Esophagus muscularis mucosa (tissue), 4 donors: ENCODE data around the gene LIPN. TPM values are rescaled to one million over a fixed set of nuclear protein-coding genes. Genes with fewer than 3 reads are reported as not detected.

Experiments
- DNase-seq: peaks from one replicate; pipeline ENCODE4 v3.0.0-alpha.2; 2017; ENCODE audit errors: extremely low spot score
- H3K27ac ChIP-seq, 4 donors: fragments of 200-600 bp; sonication (generic); replicated peaks in 1 of 4; 1 replicate in 3 of 4; 2 replicates in 1 of 4; pipeline ENCODE4 v1.5.1; 2016 to 2019; ENCODE audit warnings: mild to moderate bottlenecking in 1 of 4
- H3K27me3 ChIP-seq, 4 donors: fragments of 200-600 bp; sonication (generic); one replicate each; pipeline versions ENCODE4 v1.5.1 to v1.6.0; 2016 to 2019
- H3K36me3 ChIP-seq, 4 donors: fragments of 200-600 bp; sonication (generic); one replicate each; pipeline ENCODE4 v1.5.1; 2016 to 2019
- H3K4me1 ChIP-seq, 4 donors: fragments of 200-600 bp; sonication (generic); one replicate each; pipeline ENCODE4 v1.5.1; 2016 to 2019
- H3K4me3 ChIP-seq, 4 donors: fragments of 200-600 bp; sonication (generic); 1 replicate in 2 of 4; 2 replicates in 2 of 4; pipeline ENCODE4 v1.5.1; 2016 to 2019; ENCODE audit warnings: mild to moderate bottlenecking in 4 of 4, moderate library complexity in 1 of 4
- H3K9me3 ChIP-seq, 4 donors: fragments of 200-600 bp; sonication (generic); 1 replicate in 3 of 4; 2 replicates in 1 of 4; pipeline ENCODE4 v1.5.1; 2016 to 2019
- CTCF ChIP-seq, 3 experiments: fragments of 200-600 bp in 2 of 3; fragments of 450-650 bp in 1 of 3; sonication (generic) in 2 of 3; IDR thresholded peaks; one replicate each; pipeline ENCODE4 v1.5.1; 2017 to 2019; ENCODE audit warnings: antibody characterized with exemption in 3 of 3, mild to moderate bottlenecking in 2 of 3, moderate library complexity in 1 of 3
- EP300 ChIP-seq: sonication (generic); formaldehyde crosslinking; IDR thresholded peaks from one replicate; pipeline ENCODE4 v1.6.1; 2017; ENCODE audit warnings: antibody characterized with exemption
- POLR2A ChIP-seq: fragments of 450-650 bp; IDR thresholded peaks from one replicate; pipeline ENCODE4 v1.6.1; 2017; ENCODE audit warnings: antibody characterized with exemption, moderate library complexity, mild to moderate bottlenecking, low read depth
- POLR2AphosphoS5 ChIP-seq, 2 donors: sonication (generic); formaldehyde crosslinking; IDR thresholded peaks; one replicate each; pipeline ENCODE4 v1.6.1; 2017; ENCODE audit warnings: antibody characterized with exemption in 2 of 2
- WGBS: methylation state at CpG from one replicate; pipeline ENCODE4 v1.1.5; 2018; 5-methylcytosine and 5-hydroxymethylcytosine counted together
- intact Hi-C: fragments of 100-400 bp; cut with DNase I; formaldehyde crosslinking; loops from one replicate; pipeline ENCODE4 v1.15.1; 2023
- total RNA-seq, 4 donors: library from RNA; depleted of rRNA; stranded (reverse); fragments of >200 nt; gene quantifications; one replicate each; pipeline versions ENCODE4 v1.1.0 to v1.2.1, GENCODE V29; 2016

Gene LIPN
- total RNA-seq, 4 donors from 2014 or later: 0.33 TPM; not detected in 3

GRCh38 chr10:88788924-88789323, 29.1 kb downstream of the LIPN start:
- Histone ChIP-seq H3K9me3 (no peaks in the 10 kb centered on the region), H3K4me1 (no peaks in the 10 kb centered on the region), H3K27me3 (no peaks in the 10 kb centered on the region), H3K36me3 (no peaks in the 10 kb centered on the region), H3K4me3 (no peak overlapping the region), H3K27ac (no peak overlapping the region)
- intact Hi-C loops: no loop called here
- DNase-seq: no peak
- TF ChIP-seq CTCF (IDR thresholded peaks at IDR 0.05) (no peak), POLR2A (no peak), EP300 (no peak), POLR2AphosphoS5 (IDR thresholded peaks at IDR 0.05) (no peak)

GRCh38 chr10:88791924-88792323, 32.1 kb downstream of the LIPN start:
- no peaks in the 10 kb centered on the region for H3K27me3 ChIP-seq
- TF ChIP-seq CTCF (IDR thresholded peaks at IDR 0.05) (peak in 1 of 3 experiments; percentile 20), EP300 (no peak)
- no peaks in the 10 kb centered on the region for H3K9me3 ChIP-seq
- 57% methylated on average over 2 of the region's 2 CpGs for WGBS
- no peak overlapping the region for H3K4me3 ChIP-seq
- H3K4me1 ChIP-seq: no peaks in the 10 kb centered on the region
- intact Hi-C loops: no loop called here
- H3K27ac ChIP-seq: no peak overlapping the region
- no peaks in the 10 kb centered on the region for H3K36me3 ChIP-seq
- DNase-seq: no peak

- intact Hi-C loops: no loop called here
- DNase-seq: no peak
- Histone ChIP-seq H3K36me3 (no peaks in the 10 kb centered on the region), H3K4me1 (no peaks in the 10 kb centered on the region), H3K27ac (no peak overlapping the region), H3K27me3 (no peaks in the 10 kb centered on the region), H3K9me3 (no peaks in the 10 kb centered on the region), H3K4me3 (no peak overlapping the region)
- no peak for TF ChIP-seq POLR2AphosphoS5 (IDR thresholded peaks at IDR 0.05)
- TF ChIP-seq EP300: no peak
- no peak for TF ChIP-seq POLR2A
- no peak for TF ChIP-seq CTCF (IDR thresholded peaks at IDR 0.05)
- 77% methylated on average over 4 of the region's 4 CpGs for whole genome bisulfite sequencing
These were observed 32.8 kb downstream of the LIPN start for GRCh38 chr10:88792661-88793060.

- Histone ChIP-seq H3K27ac (no peak overlapping the region), H3K9me3 (no peaks in the 10 kb centered on the region), H3K27me3 (no peaks in the 10 kb centered on the region), H3K36me3 (no peaks in the 10 kb centered on the region), H3K4me3 (no peak overlapping the region), H3K4me1 (no peaks in the 10 kb centered on the region)
- WGBS: 61% methylated on average over 2 of the region's 2 CpGs
- DNase-seq: no peak
- TF ChIP-seq CTCF (IDR thresholded peaks at IDR 0.05) (no peak), EP300 (no peak), POLR2A (no peak), POLR2AphosphoS5 (IDR thresholded peaks at IDR 0.05) (no peak)
- intact Hi-C loops: no loop called here
These were observed 34.0 kb downstream of the LIPN start for GRCh38 chr10:88793712-88794299.

- no peak for DNase-seq
- Histone ChIP-seq H3K4me1 (no peaks in the 10 kb centered on the region), H3K9me3 (no peaks in the 10 kb centered on the region), H3K27ac (no peak overlapping the region), H3K36me3 (no peaks in the 10 kb centered on the region), H3K4me3 (no peak overlapping the region), H3K27me3 (no peaks in the 10 kb centered on the region)
- intact Hi-C loops: no loop called here
- TF ChIP-seq CTCF (IDR thresholded peaks at IDR 0.05): no peak
- TF ChIP-seq POLR2AphosphoS5 (IDR thresholded peaks at IDR 0.05): no peak
- no peak for TF ChIP-seq POLR2A
- no peak for TF ChIP-seq EP300
- WGBS: 74% methylated on average over 1 of the region's 1 CpG
These were observed 34.9 kb downstream of the LIPN start for GRCh38 chr10:88794731-88795130.
